ENCODE measurements around the gene MEST. TPM values are rescaled to one million over a fixed set of nuclear protein-coding genes. Genes with fewer than 3 reads are reported as not detected.

Gene MEST
- total RNA-seq, 4 donors from 2014 or later: 7.5 to 17.5 (median 12.4) TPM

DNA sequence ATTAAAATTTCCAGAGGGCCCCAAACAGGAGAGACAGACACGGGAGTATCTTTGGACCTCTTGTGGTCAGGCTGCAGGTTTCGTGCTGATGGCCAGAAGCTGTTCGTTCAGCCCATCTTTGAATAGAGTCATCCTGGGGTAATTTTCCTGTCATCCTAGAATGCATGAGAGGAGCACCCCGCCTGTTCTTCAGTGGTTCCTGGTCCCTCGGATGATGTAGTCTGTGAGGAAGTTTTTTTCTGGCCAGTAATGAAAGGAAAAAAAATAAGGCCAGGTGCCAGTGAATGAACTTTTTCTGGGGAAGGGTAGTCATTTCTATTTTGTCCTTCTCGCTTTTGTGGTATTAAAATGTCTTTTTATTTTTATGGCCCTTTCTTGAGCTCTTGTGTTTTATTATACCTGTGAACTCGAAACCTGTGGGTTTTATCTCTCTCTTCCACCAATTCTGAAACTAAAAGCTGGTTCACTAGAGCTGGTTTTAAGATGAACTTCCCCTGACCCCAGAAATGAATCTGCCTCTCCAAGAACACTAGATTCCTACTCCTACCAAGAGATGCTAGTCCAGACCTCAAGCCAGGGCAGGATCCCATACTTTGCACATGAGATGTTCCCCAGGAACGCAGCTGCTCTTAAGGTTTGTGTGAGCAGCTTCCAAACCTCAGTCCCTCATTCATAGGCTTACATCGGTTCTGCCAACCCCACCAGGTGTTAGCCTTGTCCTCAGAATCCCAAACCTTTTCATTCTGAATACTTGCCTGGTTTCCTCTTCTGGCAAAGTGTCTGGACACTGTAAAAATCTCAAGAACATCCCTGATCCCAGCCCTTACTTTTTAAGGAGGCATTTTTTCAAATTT is 15.4 kb upstream of the MEST start:
- 74% methylated on average over 9 of the region's 9 CpGs for WGBS

GRCh38 chr7:130478991-130479390 is 12.9 kb upstream of the MEST start:
- Histone ChIP-seq H3K27ac (no peak overlapping the region), H3K4me3 (no peak overlapping the region), H3K36me3 (no peaks in the 10 kb centered on the region), H3K27me3 (no peaks in the 10 kb centered on the region), H3K9me3 (no peaks in the 10 kb centered on the region), H3K4me1 (no peaks in the 10 kb centered on the region)
- TF ChIP-seq POLR2AphosphoS5 (IDR thresholded peaks at IDR 0.05) (no peak), EP300 (IDR thresholded peaks at IDR 0.05) (no peak), POLR2A (IDR thresholded peaks at IDR 0.05) (no peak)
- TF ChIP-seq, protein P1, sequence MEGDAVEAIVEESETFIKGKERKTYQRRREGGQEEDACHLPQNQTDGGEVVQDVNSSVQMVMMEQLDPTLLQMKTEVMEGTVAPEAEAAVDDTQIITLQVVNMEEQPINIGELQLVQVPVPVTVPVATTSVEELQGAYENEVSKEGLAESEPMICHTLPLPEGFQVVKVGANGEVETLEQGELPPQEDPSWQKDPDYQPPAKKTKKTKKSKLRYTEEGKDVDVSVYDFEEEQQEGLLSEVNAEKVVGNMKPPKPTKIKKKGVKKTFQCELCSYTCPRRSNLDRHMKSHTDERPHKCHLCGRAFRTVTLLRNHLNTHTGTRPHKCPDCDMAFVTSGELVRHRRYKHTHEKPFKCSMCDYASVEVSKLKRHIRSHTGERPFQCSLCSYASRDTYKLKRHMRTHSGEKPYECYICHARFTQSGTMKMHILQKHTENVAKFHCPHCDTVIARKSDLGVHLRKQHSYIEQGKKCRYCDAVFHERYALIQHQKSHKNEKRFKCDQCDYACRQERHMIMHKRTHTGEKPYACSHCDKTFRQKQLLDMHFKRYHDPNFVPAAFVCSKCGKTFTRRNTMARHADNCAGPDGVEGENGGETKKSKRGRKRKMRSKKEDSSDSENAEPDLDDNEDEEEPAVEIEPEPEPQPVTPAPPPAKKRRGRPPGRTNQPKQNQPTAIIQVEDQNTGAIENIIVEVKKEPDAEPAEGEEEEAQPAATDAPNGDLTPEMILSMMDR (IDR thresholded peaks at IDR 0.05): no peak
- DNase-seq (ENCODE audit: low spot score in 2 of 2): no peak
- WGBS: 62% methylated on average over 3 of the region's 3 CpGs

More for the DNA sequence above, 15.4 kb upstream of the MEST start:
- no peak for DNase-seq (ENCODE audit: low spot score in 2 of 2)
- no peak overlapping the region for H3K27ac ChIP-seq
- H3K27me3 ChIP-seq: no peaks in the 10 kb centered on the region
- H3K9me3 ChIP-seq: no peaks in the 10 kb centered on the region
- TF ChIP-seq POLR2AphosphoS5 (IDR thresholded peaks at IDR 0.05) (no peak), EP300 (IDR thresholded peaks at IDR 0.05) (no peak), POLR2A (IDR thresholded peaks at IDR 0.05) (no peak)
- TF ChIP-seq, protein P1 (IDR thresholded peaks at IDR 0.05): no peak
- H3K4me3 ChIP-seq: no peak overlapping the region
- H3K4me1 ChIP-seq: no peaks in the 10 kb centered on the region
- H3K36me3 ChIP-seq: no peaks in the 10 kb centered on the region

- DNase-seq (ENCODE audit: low spot score in 2 of 2): no peak
- Histone ChIP-seq H3K9me3 (no peaks in the 10 kb centered on the region), H3K36me3 (no peaks in the 10 kb centered on the region), H3K4me1 (no peaks in the 10 kb centered on the region), H3K4me3 (no peak overlapping the region), H3K27ac (no peak overlapping the region), H3K27me3 (peaks cover 5% of the 10 kb centered on the region)
- WGBS: 76% methylated on average over 1 of the region's 1 CpG
- no peak for TF ChIP-seq POLR2AphosphoS5 (IDR thresholded peaks at IDR 0.05)
Measured at GRCh38 chr7:130479716-130480400, 12.0 kb upstream of the MEST start.

DNA sequence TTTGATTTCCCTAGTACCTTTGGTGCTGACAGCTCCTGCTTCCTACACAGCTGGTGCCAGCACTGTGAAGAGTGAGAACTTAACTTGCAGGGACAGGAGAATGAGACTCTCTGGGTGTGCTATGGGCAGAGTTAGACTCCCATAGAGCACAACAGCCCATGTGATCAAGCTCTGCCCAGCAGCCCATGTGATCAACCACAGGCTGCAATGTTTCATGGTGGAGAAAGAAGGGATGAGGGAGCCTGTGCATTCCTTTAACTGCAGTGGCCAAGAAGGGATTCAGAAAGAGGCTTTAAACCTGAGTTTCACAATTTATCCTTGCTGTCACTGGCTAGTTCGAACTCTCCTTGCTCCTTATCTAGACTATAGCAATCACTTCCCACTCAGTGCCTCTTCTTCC is 10.0 kb upstream of the MEST start:
- Histone ChIP-seq H3K27me3 (peaks cover 5% of the 10 kb centered on the region), H3K4me1 (peaks cover 6% of the 10 kb centered on the region), H3K9me3 (no peaks in the 10 kb centered on the region), H3K36me3 (no peaks in the 10 kb centered on the region), H3K27ac (no peak overlapping the region), H3K4me3 (no peak overlapping the region)
- TF ChIP-seq POLR2A (IDR thresholded peaks at IDR 0.05) (no peak), EP300 (IDR thresholded peaks at IDR 0.05) (no peak), POLR2AphosphoS5 (IDR thresholded peaks at IDR 0.05) (no peak)
- TF ChIP-seq, protein P1 (IDR thresholded peaks at IDR 0.05): no peak
- no peak for DNase-seq (ENCODE audit: low spot score in 2 of 2)
- WGBS: 82% methylated on average over 1 of the region's 1 CpG

GRCh38 chr7:130483031-130483430 is 8.9 kb upstream of the MEST start:
- Histone ChIP-seq H3K4me3 (no peak overlapping the region), H3K4me1 (peaks cover 6% of the 10 kb centered on the region), H3K27me3 (peaks cover 5% of the 10 kb centered on the region), H3K9me3 (no peaks in the 10 kb centered on the region), H3K27ac (no peak overlapping the region), H3K36me3 (no peaks in the 10 kb centered on the region)
- TF ChIP-seq, protein P1 (IDR thresholded peaks at IDR 0.05): no peak
- TF ChIP-seq POLR2A (IDR thresholded peaks at IDR 0.05): no peak
- DNase-seq (ENCODE audit: low spot score in 2 of 2): no peak
- WGBS: 87% methylated on average over 3 of the region's 3 CpGs
